ENCODE measurements around the gene AUTS2.

The AUTS2 gene

DNA sequence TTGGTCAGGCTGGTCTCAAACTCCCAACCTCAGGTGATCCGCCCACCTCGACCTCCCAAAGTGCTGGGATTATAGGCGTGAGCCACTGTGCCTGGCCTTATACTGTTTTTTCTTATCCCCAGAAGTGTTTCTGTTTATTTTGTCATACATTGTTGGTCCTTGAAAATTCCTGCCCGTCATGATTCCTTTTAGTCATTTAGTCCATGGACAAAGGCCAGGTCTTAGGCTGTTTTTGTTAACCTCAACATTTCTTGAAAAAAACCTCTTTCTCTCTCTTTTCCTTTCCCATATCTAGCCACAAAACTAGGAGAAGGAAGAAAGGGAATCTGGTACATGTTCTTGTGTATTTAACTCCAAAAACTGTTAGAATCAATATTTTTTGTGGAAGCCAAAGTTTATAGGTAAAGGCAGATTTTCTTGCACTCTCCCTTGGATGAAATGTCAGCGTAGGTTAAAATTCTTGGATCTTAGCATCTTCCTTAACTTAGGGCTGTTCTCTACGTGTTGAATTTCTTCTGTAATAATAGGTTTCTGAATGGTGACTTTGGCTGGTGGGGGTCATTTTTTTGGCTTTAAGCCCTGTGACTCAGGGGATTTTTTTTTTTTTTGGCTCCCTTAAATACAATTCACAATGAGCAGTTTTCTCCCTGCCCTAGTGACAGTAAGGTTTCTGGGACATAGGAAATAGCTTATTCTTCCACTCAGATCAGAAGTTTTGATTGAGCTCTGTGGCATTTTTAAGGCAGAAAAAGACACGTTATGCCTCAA is 500.8 kb downstream of the AUTS2 start:
- DNase-seq = no peak

DNA sequence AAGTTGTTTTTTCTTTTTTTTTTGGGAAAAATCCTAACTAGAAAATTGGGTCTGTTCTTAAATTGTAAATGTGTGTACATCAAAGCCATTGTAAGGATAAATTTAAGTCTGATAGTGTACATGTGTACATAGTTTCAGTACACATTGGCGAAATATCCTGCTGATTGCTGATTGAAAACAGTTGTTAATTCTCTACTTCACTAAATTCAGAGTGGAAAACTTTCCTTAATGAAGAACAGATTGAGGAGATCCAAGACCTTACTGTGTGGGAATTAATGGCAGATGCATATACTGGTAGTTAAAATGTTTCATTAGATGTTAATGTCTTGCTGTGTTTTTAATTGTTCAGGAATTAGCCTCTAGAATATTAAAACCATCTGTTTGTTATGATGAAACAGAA is 506.0 kb downstream of the AUTS2 start:
- no peak for DNase-seq

DNA sequence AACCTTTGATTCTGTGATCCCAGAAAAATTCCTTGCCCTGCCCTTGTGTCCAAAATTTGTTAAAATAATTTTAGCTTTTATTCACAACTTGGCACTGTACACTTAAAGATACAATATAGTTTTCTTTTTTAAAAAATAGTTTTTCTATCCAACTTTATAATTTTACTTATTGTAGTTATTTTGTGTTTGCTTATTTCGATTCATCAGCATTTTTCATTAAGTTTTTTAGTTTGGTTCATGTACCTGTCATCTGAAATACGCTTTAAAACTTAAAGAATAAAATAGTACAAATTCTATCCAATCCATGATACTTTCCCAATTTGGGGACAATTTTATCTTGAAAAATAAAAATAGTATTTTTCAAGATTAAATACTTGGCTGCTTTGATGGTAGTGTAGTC is 514.8 kb downstream of the AUTS2 start:
- DNase-seq = no peak

- no peak for DNase-seq
Observed at GRCh38 chr7:70113536-70113935, 515.3 kb downstream of the AUTS2 start.

GRCh38 chr7:70114806-70115205 is 516.5 kb downstream of the AUTS2 start:
- DNase-seq = no peak

DNA sequence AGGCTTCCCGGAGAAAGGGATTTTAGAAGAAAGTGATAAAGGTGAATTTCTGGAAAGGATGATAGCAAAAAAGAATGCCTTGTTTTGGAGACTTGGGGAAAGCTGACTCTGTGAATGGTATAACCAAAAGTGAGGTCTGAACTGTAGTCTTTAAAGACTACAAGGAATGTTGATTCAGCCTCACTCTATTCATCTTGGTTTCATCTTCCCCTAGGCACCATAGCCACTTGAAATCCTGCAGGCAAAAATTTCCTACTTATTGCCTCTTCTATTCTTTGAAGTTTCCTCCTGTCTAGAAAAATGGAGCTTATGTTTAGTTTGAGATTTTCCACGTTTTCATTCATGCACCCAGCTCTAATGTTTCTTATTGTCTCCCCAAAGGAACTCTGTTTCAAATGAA is 518.0 kb downstream of the AUTS2 start:
- no peak for DNase-seq

GRCh38 chr7:70116867-70117266 is 518.6 kb downstream of the AUTS2 start:
- DNase-seq = no peak

- no peak for DNase-seq
Observed at GRCh38 chr7:70120851-70121250, 522.6 kb downstream of the AUTS2 start.

DNA sequence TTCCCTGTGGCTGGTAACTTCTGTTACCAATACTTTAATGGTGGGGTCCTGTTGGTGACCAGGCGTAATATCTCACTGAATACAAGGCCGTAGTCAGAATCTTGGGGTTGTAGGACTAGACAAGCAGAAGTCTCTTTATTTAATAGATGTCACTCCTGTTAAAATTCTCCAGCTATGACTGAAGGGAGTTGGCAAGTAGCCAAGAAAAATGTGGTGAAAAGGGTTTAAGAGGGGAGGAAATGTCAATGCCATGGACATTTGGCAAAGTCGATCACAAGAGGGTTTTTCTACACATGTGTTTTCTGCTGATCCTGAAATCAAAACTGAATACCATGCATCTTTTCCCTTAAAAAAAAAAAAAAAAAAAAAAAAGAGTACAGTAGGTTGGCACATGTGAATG is 533.5 kb downstream of the AUTS2 start:
- DNase-seq = peak; percentile 21

GRCh38 chr7:70132226-70132851 is 534.1 kb downstream of the AUTS2 start:
- DNase-seq = no peak

DNA sequence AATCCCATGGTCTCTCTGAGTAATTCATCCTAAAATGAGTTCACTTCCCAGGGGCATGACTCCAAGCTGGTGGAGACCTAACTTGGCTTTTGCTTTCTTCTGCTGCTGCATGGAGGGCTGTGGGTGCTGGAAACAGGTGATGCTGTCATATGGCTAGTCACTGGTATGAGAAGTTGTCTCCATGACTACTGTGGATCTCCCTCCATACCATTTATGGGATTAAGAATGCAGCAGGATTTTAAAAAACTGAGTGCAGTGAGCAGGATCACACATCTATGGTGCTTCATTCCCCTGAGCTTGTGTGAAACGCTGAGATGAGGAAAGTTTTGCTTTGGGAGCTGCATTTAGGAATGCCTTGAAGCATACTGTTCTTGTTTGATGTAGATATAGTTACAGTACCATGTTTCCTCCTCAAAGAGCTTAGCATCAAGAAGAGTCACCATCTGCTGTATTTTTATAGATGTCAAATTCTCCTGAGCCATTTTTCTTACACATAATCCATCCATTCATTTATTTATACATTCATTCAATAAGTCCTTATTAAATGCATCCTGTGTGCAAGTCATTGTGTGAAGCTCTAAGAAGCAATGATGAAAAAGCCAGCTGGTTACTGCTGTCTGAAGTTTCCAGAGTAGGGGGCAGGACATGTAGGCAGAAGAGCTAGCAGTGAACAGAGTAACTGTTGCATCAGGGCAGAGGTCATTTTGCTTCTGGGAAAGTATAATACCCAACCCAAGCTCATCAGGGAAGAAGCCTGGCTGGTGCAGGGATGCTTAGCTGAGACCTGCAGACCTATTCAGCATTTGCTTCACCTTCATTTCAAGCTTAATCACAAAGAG is 534.8 kb downstream of the AUTS2 start:
- DNase-seq = no peak

- no peak for DNase-seq
Observed at GRCh38 chr7:70134029-70134770, 535.9 kb downstream of the AUTS2 start.

GRCh38 chr7:70135656-70136055 is 537.4 kb downstream of the AUTS2 start:
- DNase-seq = no peak

- DNase-seq = no peak
Observed at GRCh38 chr7:70137126-70137525, 538.9 kb downstream of the AUTS2 start.

GRCh38 chr7:70142247-70142932 is 544.1 kb downstream of the AUTS2 start:
- DNase-seq = no peak

GRCh38 chr7:70143075-70144044 is 545.1 kb downstream of the AUTS2 start:
- no peak for DNase-seq

DNA sequence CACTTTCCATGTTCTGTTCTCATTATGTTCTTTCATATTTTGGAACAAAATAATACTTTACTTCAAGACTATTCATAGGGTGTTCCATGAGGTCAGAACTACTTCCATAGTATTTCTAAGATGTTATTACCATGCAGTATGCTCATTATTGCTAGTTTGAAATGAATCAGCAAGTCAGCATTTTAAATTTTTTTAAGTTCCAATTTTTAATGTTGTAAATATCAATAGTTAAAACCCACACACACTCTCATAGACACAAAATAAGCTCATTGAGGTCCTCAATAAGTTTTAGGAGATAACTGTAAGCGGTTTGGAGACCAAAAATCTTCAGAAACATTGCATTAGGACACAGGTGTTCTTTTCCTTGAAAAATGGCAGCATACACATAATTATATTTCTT is 550.7 kb downstream of the AUTS2 start:
- DNase-seq = no peak

DNA sequence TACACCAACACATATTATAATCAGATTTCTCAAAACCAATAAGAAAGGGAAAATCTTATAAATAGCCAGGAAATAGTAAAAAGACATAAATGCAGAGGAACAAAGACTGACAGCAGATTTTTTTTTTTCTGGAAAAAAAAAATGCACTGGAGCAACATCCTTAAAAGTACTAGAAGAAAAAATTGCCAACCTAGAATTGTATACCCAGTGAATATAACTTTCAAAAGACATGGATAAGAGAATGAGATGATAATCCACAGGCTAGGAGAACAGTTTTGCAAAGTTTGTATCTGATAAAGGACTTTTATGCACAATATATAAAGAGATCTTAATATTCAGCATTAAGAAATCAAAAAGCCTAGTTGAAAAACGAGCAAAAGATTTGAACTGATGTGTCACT is 554.0 kb downstream of the AUTS2 start:
- no peak for DNase-seq

DNA sequence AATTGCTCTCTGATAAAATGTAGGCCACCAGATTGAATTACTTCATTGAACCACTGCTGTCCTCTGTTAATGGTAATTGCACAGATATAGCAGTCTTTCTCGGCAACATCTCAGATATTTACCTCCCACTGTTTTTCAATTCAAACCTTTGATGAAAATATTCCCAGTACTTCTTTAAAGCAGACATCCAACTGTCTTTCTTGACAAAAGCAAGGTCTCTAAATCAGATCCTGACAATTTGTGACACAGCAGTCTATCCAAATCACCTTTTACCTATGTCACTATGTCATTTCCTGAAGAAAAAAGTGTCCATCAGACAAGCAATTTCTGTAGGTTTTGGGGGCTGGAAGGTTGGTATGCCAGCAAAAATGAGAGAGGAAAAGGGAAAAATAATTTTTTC is 555.7 kb downstream of the AUTS2 start:
- no peak for DNase-seq

DNA sequence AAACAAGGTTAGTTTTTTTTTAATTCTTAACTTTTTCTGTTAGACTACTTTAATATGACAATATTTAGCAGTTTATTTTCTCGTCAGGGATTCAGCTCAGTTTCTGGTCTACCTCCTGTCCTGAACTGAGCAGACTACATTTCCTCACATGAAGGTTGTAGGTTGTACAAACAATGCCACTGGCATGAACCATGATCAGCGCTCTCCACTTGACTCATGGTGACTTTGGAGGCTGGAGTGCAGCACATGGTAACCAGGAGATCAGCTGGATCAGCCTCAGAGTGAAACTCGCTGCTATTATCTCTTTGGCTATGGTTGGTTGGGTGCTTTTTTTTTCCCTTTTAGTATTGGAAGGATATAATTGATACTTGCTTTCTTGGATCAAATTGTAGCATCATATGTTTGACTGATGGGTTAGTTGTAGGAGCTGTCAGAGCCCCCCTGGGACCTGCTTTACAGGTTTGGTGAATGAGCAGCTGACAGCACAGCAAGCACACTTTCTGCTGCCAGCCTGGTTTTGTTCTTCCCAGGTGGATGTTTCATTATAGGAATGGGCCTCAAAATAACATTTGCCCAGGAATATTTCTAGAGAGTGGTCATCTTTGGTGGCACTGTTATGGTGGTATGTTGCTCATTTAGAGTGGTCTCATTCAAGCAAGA is 556.4 kb downstream of the AUTS2 start:
- peak; percentile 60 for DNase-seq

GRCh38 chr7:70156057-70156456 is 557.8 kb downstream of the AUTS2 start:
- peak; percentile 40 for DNase-seq
